Measurements from ENCODE around the gene FGD6. TPM values are rescaled to one million over a fixed set of nuclear protein-coding genes. Genes with fewer than 3 reads are reported as not detected.

FGD6 gene
- polyA plus RNA-seq, 1 experiment: 2.1 TPM

GRCh38 chr12:95259368-95259767, 42.1 kb upstream of the FGD6 start:
- ChIA-PET CTCF (no interaction called here), POLR2A (no interaction called here)
- no peak for TF ChIP-seq CTCF (IDR thresholded peaks at IDR 0.05; ENCODE audit: insufficient read depth, low read depth, low read length)

GRCh38 chr12:95258803-95259202, 41.5 kb upstream of the FGD6 start:
- ChIA-PET POLR2A (interaction anchor here (1.0 kb wide), 1 partner anchor 11 kb away, joined by 3 read pairs; no protein-coding TSS in a partner anchor), CTCF (no interaction called here)
- Histone ChIP-seq H3K36me3 (ENCODE audit: control insufficient read depth, insufficient read depth, low read length) (peaks cover 5% of the 10 kb centered on the region), H3K4me3 (ENCODE audit: low read depth, low read length) (no peak overlapping the region), H3K27me3 (ENCODE audit: control insufficient read depth, insufficient read depth, low read length) (no peaks in the 10 kb centered on the region)
- DNase-seq (ENCODE audit: low read depth): no peak
- no peak for TF ChIP-seq CTCF (IDR thresholded peaks at IDR 0.05; ENCODE audit: insufficient read depth, low read depth, low read length)

More at GRCh38 chr12:95259368-95259767, 42.1 kb upstream of the FGD6 start:
- no peak for DNase-seq (ENCODE audit: low read depth)
- no peaks in the 10 kb centered on the region for H3K27me3 ChIP-seq (ENCODE audit: control insufficient read depth, insufficient read depth, low read length)
- no peak overlapping the region for H3K4me3 ChIP-seq (ENCODE audit: low read depth, low read length)
- H3K36me3 ChIP-seq (ENCODE audit: control insufficient read depth, insufficient read depth, low read length): peaks cover 5% of the 10 kb centered on the region

GRCh38 chr12:95258151-95258550, 40.9 kb upstream of the FGD6 start:
- ChIA-PET CTCF (no interaction called here), POLR2A (interaction anchor here (1.0 kb wide), 1 partner anchor 11 kb away, joined by 3 read pairs; no protein-coding TSS in a partner anchor)
- H3K27me3 ChIP-seq (ENCODE audit: control insufficient read depth, insufficient read depth, low read length): no peaks in the 10 kb centered on the region
- H3K36me3 ChIP-seq (ENCODE audit: control insufficient read depth, insufficient read depth, low read length): peaks cover 5% of the 10 kb centered on the region
- DNase-seq (ENCODE audit: low read depth): no peak
- no peak for TF ChIP-seq CTCF (IDR thresholded peaks at IDR 0.05; ENCODE audit: insufficient read depth, low read depth, low read length)
- no peak overlapping the region for H3K4me3 ChIP-seq (ENCODE audit: low read depth, low read length)

- peaks cover 5% of the 10 kb centered on the region for H3K36me3 ChIP-seq (ENCODE audit: control insufficient read depth, insufficient read depth, low read length)
- POLR2A ChIA-PET: no interaction called here
- no peak for TF ChIP-seq CTCF (IDR thresholded peaks at IDR 0.05; ENCODE audit: insufficient read depth, low read depth, low read length)
- no peak for DNase-seq (ENCODE audit: low read depth)
- CTCF ChIA-PET: no interaction called here
- no peaks in the 10 kb centered on the region for H3K27me3 ChIP-seq (ENCODE audit: control insufficient read depth, insufficient read depth, low read length)
- no peak overlapping the region for H3K4me3 ChIP-seq (ENCODE audit: low read depth, low read length)
These were observed 40.3 kb upstream of the FGD6 start for GRCh38 chr12:95257541-95257940.

GRCh38 chr12:95253386-95253785, 36.1 kb upstream of the FGD6 start:
- POLR2A ChIA-PET: interaction anchor here (0.6 kb wide), 1 partner anchor 14 kb away, joined by 3 read pairs; no protein-coding TSS in a partner anchor
- no peaks in the 10 kb centered on the region for H3K27me3 ChIP-seq (ENCODE audit: control insufficient read depth, insufficient read depth, low read length)
- no peak for TF ChIP-seq CTCF (IDR thresholded peaks at IDR 0.05; ENCODE audit: insufficient read depth, low read depth, low read length)
- DNase-seq (ENCODE audit: low read depth): no peak
- no peak overlapping the region for H3K4me3 ChIP-seq (ENCODE audit: low read depth, low read length)
- CTCF ChIA-PET: interaction anchor here (0.6 to 1.2 kb wide), 3 partner anchors 9 to 21 kb away, joined by 3 to 4 read pairs (median 3); no protein-coding TSS in a partner anchor
- peaks cover 5% of the 10 kb centered on the region for H3K36me3 ChIP-seq (ENCODE audit: control insufficient read depth, insufficient read depth, low read length)
